Tibial nerve (tissue), 4 donors: ENCODE measurements around the gene ILKAP. TPM values are rescaled to one million over a fixed set of nuclear protein-coding genes. Genes with fewer than 3 reads are reported as not detected.

Experiments
- DNase-seq, 2 donors: peaks; one replicate each; pipeline ENCODE4 v3.0.0-alpha.2; 2019; ENCODE audit warnings: low spot score in 2 of 2
- H3K27ac ChIP-seq, 4 donors: fragments of 200-600 bp; sonication (generic) in 3 of 4; one replicate each; pipeline ENCODE4 v1.5.1; 2017 to 2019; ENCODE audit warnings: mild to moderate bottlenecking in 1 of 4
- H3K27me3 ChIP-seq, 2 donors: fragments of 200-600 bp; sonication (generic) in 1 of 2; one replicate each; pipeline versions ENCODE4 v1.5.1 to v1.6.0; 2017 to 2019
- H3K36me3 ChIP-seq, 3 donors: fragments of 200-600 bp; sonication (generic); one replicate each; pipeline ENCODE4 v1.5.1; 2018 to 2019
- H3K4me1 ChIP-seq, 4 donors: fragments of 200-600 bp; sonication (generic) in 3 of 4; one replicate each; pipeline ENCODE4 v1.5.1; 2017 to 2019
- H3K4me3 ChIP-seq, 4 donors: fragments of 200-600 bp; sonication (generic) in 3 of 4; one replicate each; pipeline ENCODE4 v1.5.1; 2017 to 2019; ENCODE audit warnings: mild to moderate bottlenecking in 1 of 4, moderate library complexity in 1 of 4
- H3K9me3 ChIP-seq, 4 donors: fragments of 200-600 bp; sonication (generic) in 3 of 4; one replicate each; pipeline ENCODE4 v1.5.1; 2017 to 2019
- EP300 ChIP-seq, 2 donors: sonication (generic); formaldehyde crosslinking; IDR thresholded peaks; one replicate each; pipeline ENCODE4 v1.6.1; 2017; ENCODE audit warnings: antibody characterized with exemption in 2 of 2, mild to moderate bottlenecking in 1 of 2
- POLR2A ChIP-seq, 2 donors: fragments of 450-650 bp; IDR thresholded peaks; one replicate each; pipeline ENCODE4 v1.6.1; 2017; ENCODE audit warnings: antibody characterized with exemption in 2 of 2, mild to moderate bottlenecking in 2 of 2, moderate library complexity in 2 of 2
- WGBS, 2 donors: methylation state at CpG; one replicate each; pipeline ENCODE4 v1.1.5; 2018; 5-methylcytosine and 5-hydroxymethylcytosine counted together
- total RNA-seq, 4 donors: library from RNA; depleted of rRNA; stranded (reverse); fragments of >200 nt; gene quantifications; one replicate each; pipeline ENCODE4 v1.1.0, GENCODE V29; 2016
- TF ChIP-seq, protein P1 (sequence below), 5 experiments: fragments of 200-600 bp in 3 of 5; fragments of 450-650 bp in 2 of 5; sonication (generic) in 3 of 5; IDR thresholded peaks; one replicate each; pipeline ENCODE4 v1.5.1; 2016 to 2019; ENCODE audit warnings: antibody characterized with exemption in 5 of 5, mild to moderate bottlenecking in 3 of 5, moderate library complexity in 2 of 5

Gene ILKAP
- total RNA-seq, 4 donors from 2014 or later: 40.8 to 53.1 (median 47.9) TPM

- Histone ChIP-seq H3K4me1 (peaks cover 0 to 24% (median 11%) of the 10 kb centered on the region in 4 donors), H3K9me3 (no peaks in the 10 kb centered on the region), H3K4me3 (no peak overlapping the region), H3K36me3 (peaks cover 0 to 84% (median 21%) of the 10 kb centered on the region in 3 donors), H3K27ac (peak overlapping the region in 2 of 4 donors; percentile 65 to 70), H3K27me3 (no peaks in the 10 kb centered on the region)
- TF ChIP-seq, protein P1, sequence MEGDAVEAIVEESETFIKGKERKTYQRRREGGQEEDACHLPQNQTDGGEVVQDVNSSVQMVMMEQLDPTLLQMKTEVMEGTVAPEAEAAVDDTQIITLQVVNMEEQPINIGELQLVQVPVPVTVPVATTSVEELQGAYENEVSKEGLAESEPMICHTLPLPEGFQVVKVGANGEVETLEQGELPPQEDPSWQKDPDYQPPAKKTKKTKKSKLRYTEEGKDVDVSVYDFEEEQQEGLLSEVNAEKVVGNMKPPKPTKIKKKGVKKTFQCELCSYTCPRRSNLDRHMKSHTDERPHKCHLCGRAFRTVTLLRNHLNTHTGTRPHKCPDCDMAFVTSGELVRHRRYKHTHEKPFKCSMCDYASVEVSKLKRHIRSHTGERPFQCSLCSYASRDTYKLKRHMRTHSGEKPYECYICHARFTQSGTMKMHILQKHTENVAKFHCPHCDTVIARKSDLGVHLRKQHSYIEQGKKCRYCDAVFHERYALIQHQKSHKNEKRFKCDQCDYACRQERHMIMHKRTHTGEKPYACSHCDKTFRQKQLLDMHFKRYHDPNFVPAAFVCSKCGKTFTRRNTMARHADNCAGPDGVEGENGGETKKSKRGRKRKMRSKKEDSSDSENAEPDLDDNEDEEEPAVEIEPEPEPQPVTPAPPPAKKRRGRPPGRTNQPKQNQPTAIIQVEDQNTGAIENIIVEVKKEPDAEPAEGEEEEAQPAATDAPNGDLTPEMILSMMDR (IDR thresholded peaks at IDR 0.05): no peak
- TF ChIP-seq POLR2A (IDR thresholded peaks at IDR 0.05) (no peak), EP300 (IDR thresholded peaks at IDR 0.05) (peak in 1 of 2 donors; percentile 49)
- peak in 1 of 2 donors; percentile 39 for DNase-seq
- 52 to 65% methylated on average over 5 of the region's 5 CpGs for WGBS, 2 donors
Observed at GRCh38 chr2:238169708-238170251, 33.7 kb downstream of the ILKAP start.

DNA sequence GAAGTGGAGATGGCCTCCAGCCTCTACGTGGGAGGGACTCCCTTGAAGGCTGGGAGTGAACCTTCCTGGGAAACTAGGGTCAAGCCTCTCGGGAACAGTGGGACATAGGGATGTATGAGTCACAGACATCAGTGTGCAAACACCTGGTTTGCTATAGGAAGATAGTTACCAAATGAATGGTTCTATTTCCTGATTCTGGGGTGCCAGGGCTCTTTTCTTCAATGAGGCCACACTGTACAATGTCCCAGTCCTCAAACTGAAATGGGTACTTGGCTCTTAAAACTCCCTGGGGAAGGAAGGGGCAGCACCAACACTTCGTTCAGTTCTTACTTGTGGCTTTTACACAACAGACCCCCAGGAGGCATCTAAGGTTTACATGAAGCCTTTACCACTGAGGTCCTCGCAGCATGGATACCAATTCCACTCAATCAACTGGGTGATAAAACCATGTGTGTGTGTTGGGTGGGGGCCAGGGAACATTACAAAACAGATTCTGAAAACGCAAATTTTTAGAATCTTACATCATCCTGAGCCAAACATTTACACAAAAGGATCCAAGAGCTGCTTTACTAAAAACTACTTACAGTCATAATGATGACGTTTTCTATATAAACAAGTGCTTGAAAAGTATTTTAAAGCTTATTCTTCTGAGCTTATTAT is 34.3 kb downstream of the ILKAP start:
- Histone ChIP-seq H3K36me3 (peaks cover 0 to 78% (median 21%) of the 10 kb centered on the region in 3 donors), H3K4me3 (no peak overlapping the region), H3K9me3 (no peaks in the 10 kb centered on the region), H3K4me1 (peaks cover 0 to 26% (median 11%) of the 10 kb centered on the region in 4 donors), H3K27ac (peak overlapping the region in 2 of 4 donors; percentile 65 to 70), H3K27me3 (peaks cover 0 to 3% of the 10 kb centered on the region in 2 donors)
- TF ChIP-seq, protein P1 (IDR thresholded peaks at IDR 0.05): no peak
- no peak for TF ChIP-seq EP300 (IDR thresholded peaks at IDR 0.05)
- TF ChIP-seq POLR2A (IDR thresholded peaks at IDR 0.05): no peak
- DNase-seq: peak; percentile 59 to 84
- 48 to 49% methylated on average over 6 of the region's 6 CpGs for WGBS, 2 donors

- peaks cover 0 to 9% of the 10 kb centered on the region in 2 donors for H3K27me3 ChIP-seq
- no peak for DNase-seq
- peak overlapping the region in 2 of 4 donors; percentile 15 to 50 for H3K27ac ChIP-seq
- H3K36me3 ChIP-seq: peaks cover 0 to 71% (median 17%) of the 10 kb centered on the region in 3 donors
- H3K4me1 ChIP-seq: peaks cover 0 to 34% (median 13%) of the 10 kb centered on the region in 4 donors
- no peak for TF ChIP-seq EP300 (IDR thresholded peaks at IDR 0.05)
- TF ChIP-seq POLR2A (IDR thresholded peaks at IDR 0.05): no peak
- TF ChIP-seq, protein P1 (IDR thresholded peaks at IDR 0.05): no peak
- no peaks in the 10 kb centered on the region for H3K9me3 ChIP-seq
- 88% methylated on average over 9 to 13 of the region's 13 CpGs for WGBS, 2 donors
- no peak overlapping the region for H3K4me3 ChIP-seq
Observed at GRCh38 chr2:238168196-238169047, 35.1 kb downstream of the ILKAP start.

- TF ChIP-seq EP300 (IDR thresholded peaks at IDR 0.05) (no peak), POLR2A (IDR thresholded peaks at IDR 0.05) (no peak)
- TF ChIP-seq, protein P1 (IDR thresholded peaks at IDR 0.05): no peak
- H3K4me3 ChIP-seq: no peak overlapping the region
- H3K27ac ChIP-seq: no peak overlapping the region
- 72 to 83% methylated on average over 8 of the region's 8 CpGs for WGBS, 2 donors
- peaks cover 0 to 64% (median 10%) of the 10 kb centered on the region in 3 donors for H3K36me3 ChIP-seq
- no peak for DNase-seq
- H3K27me3 ChIP-seq: peaks cover 0 to 15% of the 10 kb centered on the region in 2 donors
- peaks cover 0 to 36% (median 13%) of the 10 kb centered on the region in 4 donors for H3K4me1 ChIP-seq
- no peaks in the 10 kb centered on the region for H3K9me3 ChIP-seq
Observed at GRCh38 chr2:238167761-238168160, 35.7 kb downstream of the ILKAP start.
